NCI-H82 treated with DMSO at 0.1 percent for 48 hours (cell line): ENCODE results near the gene NELL1.
"Not testable (repeated sequence)": the region's sequence is repeated elsewhere in the genome, so short reads cannot be mapped to it uniquely, and the experiment has no call there.

Source experiments
- DNase-seq: peaks from one replicate; lab custom pipeline; 2025; ENCODE audit not compliant: unreplicated experiment; lab: John Stamatoyannopoulos, UW

NELL1 gene

DNA sequence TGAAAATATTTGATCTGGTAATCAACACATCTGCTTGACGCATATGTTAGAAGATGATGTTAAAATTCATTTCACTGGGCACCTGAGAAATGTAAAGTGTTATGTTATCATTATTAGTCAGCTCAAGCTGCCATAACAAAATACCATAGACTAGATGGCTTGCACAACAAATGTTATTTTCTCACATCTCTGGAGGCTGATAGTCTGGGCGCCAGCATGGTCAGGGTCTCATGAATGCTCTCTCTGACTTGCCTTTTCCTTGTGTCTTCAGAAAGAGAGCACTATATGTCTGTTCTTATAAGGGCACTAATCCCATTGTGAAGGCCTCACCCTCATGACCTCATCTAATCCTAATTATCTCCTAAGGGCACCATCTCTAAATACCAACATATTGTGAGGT, 435.3 kb downstream of the NELL1 start:
- no peak for DNase-seq

DNA sequence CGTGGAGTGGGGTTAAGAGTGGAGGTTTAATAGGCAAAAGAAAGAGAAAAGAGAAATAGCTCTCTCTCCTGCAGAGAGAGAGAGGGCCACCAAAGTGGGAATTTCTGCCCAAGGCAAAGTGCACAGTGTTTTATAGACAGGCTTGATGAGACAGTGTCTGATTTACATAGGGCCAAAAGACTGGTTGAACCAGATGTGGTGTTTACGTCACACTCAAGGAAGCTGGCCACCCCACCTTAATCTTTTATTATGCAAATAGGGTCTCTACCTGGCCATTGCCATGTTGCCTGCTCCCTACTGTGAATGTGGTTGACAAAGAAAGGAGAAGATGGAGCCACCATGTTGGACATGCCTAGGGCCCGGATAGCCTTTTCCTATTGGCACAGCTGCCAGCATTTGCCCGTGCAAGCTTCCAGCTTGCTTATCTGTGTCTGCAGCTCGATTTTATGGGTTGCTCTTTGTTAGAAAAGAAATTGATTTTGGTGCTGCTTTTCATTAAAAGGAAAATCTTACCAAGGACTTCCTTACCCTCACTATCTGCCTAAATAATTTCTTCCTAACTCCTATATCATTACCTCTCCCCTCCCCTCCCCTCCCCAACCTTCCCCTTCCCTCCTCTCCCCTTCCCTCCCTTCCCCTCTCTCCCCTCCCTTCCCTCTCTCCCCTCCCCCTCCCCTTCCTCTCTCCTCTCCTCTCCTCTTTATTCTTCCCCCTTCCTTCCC, 436.0 kb downstream of the NELL1 start:
- no peak for DNase-seq

DNA sequence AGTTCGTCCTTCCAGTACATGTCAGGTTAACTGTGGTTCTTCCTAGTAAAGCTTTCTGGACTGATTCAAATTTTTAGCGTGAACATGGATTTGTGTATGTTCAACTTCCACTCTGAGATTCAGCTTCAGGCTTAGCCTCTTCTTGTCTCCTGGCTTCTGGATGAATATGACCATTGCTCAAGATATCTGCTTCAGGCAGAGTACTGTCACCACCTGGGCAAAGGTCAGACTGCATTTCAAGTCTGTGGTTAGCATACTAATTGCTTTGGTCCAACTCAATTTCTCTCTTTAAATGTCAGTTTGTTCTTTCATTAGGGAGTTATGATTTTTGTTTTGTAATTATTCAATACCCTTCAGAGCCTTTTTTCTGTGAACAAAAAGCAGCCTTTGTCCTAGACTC, 440.0 kb downstream of the NELL1 start:
- DNase-seq, result no peak

DNA sequence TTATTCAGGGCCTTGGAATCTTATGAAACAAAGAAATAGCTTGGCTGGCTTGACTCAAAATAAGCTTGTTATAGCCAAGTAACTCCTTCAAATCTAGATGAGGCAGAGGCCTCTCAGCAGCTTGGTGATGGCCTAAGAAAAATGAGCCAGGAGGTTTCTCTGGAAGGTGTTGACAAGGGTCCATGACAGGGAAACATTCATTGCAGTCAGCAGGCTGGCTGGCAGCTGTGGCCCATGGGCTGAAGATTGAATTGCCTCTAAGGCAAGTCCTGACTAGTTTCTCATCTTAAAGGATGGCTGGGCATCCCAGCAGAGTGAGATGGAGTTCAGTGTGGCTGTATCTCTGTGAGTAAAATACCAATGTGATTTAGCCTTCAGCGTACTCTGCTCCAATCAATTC, 441.0 kb downstream of the NELL1 start:
- no peak for DNase-seq

DNA sequence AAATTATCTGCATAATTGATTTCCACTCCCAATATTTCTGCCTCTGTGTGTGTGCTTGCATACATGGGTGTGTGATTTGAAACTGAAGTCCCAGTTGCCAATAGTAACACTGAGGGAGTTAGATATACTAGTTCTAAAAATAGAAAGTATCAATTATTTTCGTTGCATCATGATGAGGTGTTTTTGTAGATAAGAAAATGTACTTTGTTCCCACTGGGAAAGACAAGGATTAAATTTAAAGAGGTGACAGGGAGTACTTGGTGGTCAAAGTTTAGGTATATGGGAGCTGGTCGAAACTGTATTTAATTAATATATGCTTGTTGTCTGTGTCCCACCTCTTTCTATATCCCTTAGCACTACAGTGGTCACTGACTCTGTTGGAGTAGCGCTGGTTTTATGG, 444.5 kb downstream of the NELL1 start:
- no peak for DNase-seq

DNA sequence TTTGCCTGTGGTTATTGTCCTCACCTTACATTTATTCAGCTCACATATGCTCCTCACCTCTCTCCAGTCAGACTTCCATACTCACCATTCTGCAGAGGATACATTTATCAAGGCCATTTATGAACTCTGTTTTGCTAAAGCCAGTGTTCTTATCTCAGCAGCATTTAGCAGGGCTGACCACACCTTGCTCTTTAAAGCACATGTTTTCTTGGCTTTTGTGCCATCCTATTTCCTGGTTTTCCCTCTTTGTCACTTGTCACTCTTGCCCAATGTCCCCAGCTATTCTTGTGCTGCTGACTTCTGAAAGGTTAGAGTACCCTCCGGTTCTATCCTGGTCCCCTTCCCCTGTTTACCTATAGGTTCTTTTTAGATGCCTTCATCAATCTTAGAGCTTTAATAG, 446.6 kb downstream of the NELL1 start:
- no peak for DNase-seq

DNA sequence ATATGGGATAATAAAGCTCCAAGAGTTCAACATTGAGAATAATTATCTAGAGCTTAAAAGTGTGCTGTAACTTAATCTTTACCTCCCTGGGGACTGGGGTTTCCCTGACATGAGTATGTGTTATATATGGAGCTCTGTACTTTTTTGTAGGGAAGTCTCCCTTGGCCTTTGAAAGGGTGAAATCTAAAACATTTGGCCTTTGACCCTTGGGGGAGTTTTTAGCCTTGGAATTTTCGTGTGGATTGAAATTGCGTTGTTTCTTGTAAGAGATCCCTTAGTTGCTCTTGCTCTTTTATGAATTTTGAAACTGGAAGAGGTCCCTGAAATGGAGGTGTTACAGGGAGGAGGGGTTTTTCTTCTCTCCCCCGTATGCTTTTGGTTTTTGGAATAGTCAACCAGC, 450.0 kb downstream of the NELL1 start:
- no peak for DNase-seq

DNA sequence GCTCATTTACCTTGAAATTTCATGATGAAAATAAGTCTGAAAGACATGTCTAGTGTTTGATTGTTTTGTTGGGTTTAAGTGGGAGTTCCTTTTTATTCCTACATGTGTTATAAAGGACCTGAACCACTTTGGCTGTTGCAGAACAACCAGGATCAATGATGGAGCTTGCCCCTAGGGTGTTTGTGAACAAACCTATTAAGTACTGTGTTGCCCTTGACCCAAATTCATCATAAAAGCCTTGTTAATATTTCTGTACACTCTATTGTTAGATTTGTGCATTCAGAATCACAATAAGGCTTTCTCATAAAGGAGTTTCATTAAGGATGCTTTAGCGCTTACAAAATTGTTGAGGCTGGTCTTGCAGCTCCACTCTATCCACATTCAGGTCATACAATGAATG, 452.6 kb downstream of the NELL1 start:
- no peak for DNase-seq

DNA sequence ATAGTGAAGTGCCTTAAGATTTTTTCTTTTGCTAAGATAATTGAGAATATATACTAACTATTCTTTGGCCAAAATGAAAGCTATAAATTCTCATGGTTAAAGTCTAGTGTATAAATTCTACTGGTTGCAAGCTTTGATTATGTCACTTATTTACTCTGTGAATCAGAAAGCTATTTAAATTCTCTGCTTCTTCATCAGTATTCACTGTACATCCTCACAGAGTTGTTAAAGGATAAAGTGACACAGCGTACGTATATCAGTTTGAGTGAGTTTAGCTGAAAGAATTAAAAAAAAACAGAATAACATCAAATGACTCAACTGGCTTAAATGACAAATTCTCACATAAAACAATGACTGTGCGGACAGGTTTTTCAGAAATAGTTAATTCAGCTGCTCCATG, 453.1 kb downstream of the NELL1 start:
- no peak for DNase-seq

DNA sequence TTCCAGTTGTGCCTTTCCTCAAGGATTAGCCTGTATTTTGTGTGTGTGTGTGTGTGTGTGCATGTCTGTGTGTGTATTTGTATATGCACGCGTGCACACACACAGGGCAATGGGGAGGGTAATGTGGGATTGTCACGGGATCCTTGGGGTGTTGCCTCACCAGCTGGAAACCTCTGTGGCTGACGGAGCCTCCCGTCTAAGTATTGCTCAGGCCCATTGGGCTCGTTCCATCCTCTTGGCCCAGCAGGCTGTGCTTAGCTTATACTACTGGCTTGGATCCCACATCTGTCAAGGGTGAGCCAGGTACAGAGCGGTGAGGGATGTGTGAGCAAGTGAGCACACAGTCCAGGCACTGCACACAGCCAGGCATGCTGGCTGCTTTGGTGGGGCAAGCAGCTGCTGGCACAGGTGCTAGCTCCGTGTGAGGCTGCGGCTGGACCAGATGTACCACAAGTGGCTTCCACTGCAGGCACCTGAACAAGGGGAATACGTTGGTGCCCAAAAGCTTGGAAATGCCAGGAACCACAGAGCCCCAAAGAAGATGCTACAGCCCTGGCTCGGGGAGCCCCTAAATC, 462.8 kb downstream of the NELL1 start:
- no peak for DNase-seq

DNA sequence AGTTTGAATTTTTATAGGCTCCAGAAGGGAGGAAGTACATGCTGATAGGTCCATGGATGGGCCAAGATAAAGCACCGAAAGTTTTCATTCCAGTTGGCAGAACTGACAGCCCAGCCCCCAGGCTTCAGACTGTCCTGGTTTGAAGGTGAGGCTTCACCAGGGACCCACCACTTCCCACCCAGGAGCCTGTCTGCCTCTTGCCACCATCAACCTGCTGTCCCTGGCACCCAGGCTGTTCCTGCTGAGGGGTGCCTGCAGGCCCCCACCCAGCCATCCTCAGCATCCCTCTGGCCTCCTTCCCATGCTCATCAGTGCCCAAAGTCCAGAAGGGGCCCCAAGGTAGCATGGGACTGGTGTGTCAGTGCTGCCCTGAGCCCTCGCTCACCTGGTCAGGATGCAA, 463.9 kb downstream of the NELL1 start:
- no peak for DNase-seq

DNA sequence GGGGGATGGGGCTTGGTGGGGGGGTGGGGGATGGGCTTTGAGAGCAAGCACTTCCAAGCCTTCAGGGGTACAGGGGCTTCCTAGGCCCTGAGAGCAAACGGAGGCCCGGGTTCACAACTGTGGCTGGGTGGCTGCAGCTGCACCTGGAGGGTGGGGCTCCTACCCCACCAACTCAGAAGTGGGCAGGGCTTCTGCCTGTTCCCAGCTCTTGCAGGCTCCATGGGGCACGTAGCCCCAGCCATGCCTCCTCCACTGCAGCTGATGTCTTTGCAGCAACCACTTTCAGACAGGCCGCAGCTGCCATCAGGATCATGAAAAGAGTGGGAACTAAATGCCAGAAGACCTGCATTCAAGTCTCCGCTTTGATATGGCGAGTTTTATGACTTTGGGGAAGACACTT, 464.3 kb downstream of the NELL1 start:
- DNase-seq, result no peak

DNA sequence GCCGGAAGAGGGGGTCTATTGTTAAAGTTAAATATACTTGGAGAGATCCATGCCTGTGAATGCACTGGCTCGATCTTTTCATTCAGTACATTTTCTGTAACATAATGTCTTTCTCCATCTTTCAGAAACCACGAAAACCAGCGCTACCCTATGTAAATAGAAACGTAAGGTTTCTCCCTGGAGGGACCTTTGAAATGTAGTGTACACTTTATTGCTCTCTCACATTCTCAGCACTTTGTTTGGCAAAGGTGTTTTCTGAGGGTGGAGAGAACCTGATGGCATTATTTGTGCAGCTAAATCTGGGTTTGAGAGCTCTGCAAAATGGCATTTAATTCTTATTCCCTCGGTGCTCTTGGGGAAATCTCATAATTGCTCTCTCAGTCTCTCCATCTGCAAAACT, 468.4 kb downstream of the NELL1 start:
- DNase-seq, result no peak

DNA sequence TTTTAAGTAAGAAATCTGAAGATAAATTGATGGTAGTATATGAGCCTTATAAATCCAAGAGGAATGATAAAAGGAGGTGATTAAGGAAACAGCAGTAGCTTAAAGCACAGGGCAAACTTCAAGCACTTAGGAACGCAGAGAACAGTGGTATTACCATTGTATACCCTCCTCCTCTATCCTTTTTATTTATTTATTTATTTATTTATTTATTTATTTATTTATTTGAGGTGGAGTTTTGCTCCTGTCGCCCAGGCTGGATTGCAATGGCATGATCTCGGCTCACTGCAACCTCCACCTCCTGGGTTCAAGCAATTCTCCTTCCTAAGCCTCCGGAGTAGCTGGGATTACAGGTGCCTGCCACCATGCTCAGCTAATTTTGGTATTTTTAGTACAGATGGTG, 472.2 kb downstream of the NELL1 start:
- not testable (repeated sequence) for DNase-seq

DNA sequence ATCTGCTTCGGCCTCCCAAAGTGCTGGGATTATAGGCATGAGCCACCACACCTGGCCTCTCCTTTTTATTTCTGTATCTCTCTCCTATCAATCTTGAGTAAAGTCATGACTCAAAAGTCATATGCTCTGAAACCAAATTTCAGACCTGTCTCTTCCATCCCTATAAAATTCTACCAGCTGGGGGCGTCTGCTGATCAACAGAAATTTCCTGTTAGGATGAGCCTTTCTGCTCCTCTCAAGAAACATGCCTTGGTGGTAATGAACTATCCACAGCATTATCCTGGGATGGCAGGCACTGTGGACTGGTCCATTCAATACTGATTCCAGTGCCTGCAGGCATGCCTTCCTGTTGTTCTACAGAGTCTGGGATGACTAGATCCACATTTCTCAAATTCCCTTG, 472.6 kb downstream of the NELL1 start:
- no peak for DNase-seq

DNA sequence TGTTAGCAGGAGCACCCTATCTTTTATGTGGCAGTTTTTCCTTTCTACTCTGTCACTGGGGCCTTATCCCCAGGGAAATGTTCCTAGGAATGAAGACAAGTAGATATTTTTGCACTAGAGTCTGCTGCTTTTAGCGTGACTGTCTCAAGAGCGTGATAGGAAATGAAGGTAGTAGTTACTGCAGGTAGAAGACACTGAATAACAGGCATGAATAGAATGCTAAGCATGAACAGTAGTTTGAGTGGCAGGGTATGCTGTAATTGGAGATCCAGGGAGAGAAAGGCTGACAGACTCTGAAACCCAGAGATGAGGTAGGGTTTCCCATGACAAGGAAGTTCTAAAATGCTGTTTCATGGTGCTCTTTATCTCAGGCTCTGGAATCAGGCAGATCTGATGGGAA, 475.1 kb downstream of the NELL1 start:
- no peak for DNase-seq

DNA sequence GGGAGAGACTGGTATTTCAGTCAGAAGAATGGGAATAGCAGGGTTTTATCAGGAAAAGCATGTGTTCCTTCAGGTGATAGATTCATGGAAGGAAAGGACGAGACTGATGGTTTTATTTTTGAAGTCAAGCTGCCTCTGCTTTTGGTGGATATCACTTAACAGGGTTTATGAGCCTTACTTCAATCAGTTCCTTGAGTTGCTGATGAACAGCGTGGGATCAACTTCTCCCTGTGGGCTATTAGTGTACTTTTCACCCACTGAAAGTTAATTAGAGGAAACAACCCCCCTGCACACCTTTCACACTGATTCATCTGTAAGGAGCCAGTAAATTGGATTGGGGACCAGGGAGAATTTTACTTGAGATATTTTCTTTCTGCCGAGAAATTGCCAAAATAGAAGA, 479.0 kb downstream of the NELL1 start:
- DNase-seq, result no peak

DNA sequence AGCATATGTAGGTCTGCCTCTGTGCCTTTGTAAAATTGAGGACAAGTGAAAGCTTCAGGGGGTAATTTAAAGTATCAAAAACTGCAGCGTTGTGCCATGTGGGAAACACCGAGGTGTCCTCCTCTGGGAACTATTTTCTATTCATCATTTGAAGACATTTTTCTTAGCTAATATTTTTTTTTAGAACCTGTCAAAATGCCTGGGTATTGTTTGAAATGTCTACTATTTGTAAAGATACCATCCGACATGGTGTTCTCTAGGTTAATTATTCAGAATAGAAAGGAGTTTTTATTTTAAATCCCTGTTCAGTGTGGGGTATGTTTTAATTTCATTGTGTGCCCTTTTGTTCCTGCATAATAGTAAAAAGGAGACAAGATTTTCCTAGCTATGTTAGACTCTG, 490.8 kb downstream of the NELL1 start:
- DNase-seq, result no peak

DNA sequence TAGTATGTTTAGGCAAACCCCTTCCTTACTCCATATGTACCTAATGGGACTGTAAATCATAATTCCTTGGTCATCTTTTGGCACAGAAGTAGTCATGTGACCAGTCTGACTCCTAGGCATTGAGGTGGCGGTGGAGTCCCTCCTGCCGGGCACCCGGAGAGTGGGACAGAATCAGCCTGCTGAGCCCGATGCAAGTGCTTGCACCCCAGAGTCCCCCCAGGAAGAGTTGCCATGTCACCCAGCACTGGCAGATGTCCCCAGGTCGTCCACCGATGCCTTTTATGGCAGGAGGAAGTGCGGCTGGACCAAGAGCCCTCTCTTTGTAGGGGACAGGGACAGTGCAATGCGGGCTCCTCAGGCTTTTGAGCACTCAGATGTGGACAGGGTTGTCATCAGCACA, 500.3 kb downstream of the NELL1 start:
- no peak for DNase-seq

DNA sequence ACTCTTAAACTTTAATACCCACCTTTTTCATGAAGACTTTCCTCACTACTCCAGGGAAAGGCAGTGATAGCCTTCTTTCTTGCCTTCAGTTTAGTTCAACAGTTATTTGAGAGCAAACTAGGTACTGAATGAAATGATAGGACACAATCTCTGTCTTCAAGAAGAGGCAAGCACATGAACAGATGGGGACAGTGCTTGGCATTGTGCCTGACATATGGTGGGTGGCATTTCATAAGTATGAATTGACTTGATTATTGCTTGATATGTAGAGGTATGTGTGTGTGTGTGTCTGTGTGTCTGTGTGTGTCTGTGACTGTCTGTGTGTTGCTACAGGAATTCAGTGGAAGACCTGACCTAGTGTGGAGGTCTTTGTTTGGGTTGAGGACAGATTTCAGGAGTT, 504.1 kb downstream of the NELL1 start:
- no peak for DNase-seq

DNA sequence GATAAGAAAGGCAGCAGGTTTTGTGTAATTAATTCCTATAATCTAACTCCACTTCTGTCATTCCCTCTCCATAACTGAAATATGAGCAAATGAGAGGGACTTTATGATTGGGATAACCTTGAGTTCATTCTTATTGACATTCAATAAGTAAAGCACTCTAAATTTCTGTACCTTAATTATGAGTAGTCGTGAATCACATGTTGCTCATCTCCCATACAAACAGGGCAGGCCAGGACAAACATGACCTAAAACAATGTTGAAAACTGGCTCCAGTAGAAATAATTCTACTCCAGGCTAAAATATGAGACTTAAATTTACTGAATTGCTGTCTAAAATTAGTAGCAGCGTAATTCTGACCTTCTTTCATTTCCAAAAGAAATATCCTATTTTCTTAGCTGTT, 505.4 kb downstream of the NELL1 start:
- DNase-seq, result no peak

DNA sequence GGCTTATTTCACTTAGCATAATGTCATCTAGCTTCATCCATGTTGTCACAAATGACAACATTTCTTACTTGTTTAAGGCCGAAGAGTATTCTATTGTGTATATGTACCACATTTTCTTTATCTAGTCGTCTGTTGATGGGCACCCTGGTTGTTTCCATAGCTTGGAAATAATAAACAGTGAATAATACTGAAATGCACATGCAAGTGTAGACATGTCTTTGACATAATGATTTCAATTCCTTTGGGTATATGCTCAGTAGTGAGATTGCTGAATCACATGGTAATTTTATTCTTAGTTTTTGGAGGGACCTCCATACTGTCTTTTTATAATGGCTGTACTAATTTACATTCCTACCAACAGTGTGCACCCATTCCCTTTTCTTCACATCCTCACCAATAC, 508.0 kb downstream of the NELL1 start:
- DNase-seq, result no peak

DNA sequence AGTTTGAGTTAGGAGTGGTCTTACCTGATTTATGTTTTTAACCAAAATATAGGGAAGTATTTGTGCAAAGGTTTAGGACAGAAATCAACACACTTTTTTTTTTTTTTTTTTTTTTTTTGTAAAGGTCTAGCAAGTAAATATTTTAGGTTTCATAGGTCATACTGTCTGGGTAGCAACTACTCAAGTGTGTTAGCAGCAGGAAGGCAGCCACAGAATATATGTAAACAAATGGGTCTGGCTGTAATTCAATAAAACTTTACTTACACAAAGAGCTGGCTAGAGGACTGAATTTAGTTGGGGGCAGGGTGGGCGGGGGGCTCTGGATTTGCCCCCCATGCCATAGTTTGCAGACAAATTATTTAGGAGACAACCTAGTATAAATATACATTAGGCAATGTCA, 510.4 kb downstream of the NELL1 start:
- no peak for DNase-seq
